H1 (cell line): ENCODE results near the gene STEAP1. TPM values are rescaled to one million over a fixed set of nuclear protein-coding genes. Genes with fewer than 3 reads are reported as not detected.
A peak's percentile ranks its signal among the peaks of the same experiment; 100 is the strongest.

Experiments used
- CTCF ChIA-PET: fragments of 300-600 bp; sonication (Branson Sonifier 250); formaldehyde crosslinking; loops from one replicate; lab custom pipeline; 2021; ENCODE audit not compliant: partially characterized antibody; lab: Charles Lee
- POLR2A ChIA-PET: fragments of 300-600 bp; sonication (Branson Sonifier 250); formaldehyde crosslinking; loops from one replicate; lab custom pipeline; 2021; ENCODE audit warnings: inconsistent platforms; ENCODE audit not compliant: partially characterized antibody; lab: Charles Lee
- DNase-seq, 2 experiments: peaks; one replicate each; pipeline versions ENCODE4 v3.0.0 to v3.0.0-alpha.2; 2010 to 2022; ENCODE audit warnings: low spot score in 2 of 2, low read depth in 1 of 2, mixed read lengths in 1 of 2
- FAIRE-seq: peaks from 2 replicates; lab custom pipeline; 2011; peaks lifted over from hg19 to GRCh38; lab: Jason Lieb, UNC
- H2AFZ ChIP-seq: 2 replicates; pipeline ENCODE4 v1.8.1; 2012; ENCODE audit warnings: low read length, inconsistent platforms
- H2AK5ac ChIP-seq: 2 replicates; pipeline ENCODE4 v1.6.1; 2013; ENCODE audit warnings: low read depth, low read length
- H2BK120ac ChIP-seq: replicated peaks from 2 replicates; pipeline ENCODE3; 2013; ENCODE audit warnings: low read depth, low read length, inconsistent platforms
- H2BK12ac ChIP-seq: 2 replicates; pipeline ENCODE4 v1.6.1; 2013; ENCODE audit warnings: low read depth, low read length
- H2BK15ac ChIP-seq: 2 replicates; pipeline ENCODE4 v1.6.1; 2013; ENCODE audit warnings: low read length
- H2BK20ac ChIP-seq: 2 replicates; pipeline ENCODE4 v1.6.1; 2013; ENCODE audit warnings: low read length
- H2BK5ac ChIP-seq: 2 replicates; pipeline ENCODE4 v1.6.1; 2013; ENCODE audit warnings: low read depth, low read length
- H3K14ac ChIP-seq: 2 replicates; pipeline ENCODE4 v1.6.1; 2013; ENCODE audit warnings: inconsistent platforms; ENCODE audit not compliant: insufficient read length
- H3K18ac ChIP-seq: 2 replicates; pipeline ENCODE4 v1.6.1; 2013; ENCODE audit warnings: low read length; ENCODE audit errors: extremely low read depth
- H3K23ac ChIP-seq: 2 replicates; pipeline ENCODE4 v1.6.1; 2013; ENCODE audit warnings: inconsistent platforms; ENCODE audit not compliant: insufficient read length
- H3K23me2 ChIP-seq: 2 replicates; pipeline ENCODE4 v1.6.1; 2013; ENCODE audit warnings: low read depth, low read length
- H3K27ac ChIP-seq: 2 replicates; pipeline ENCODE4 v1.6.1; 2011; ENCODE audit warnings: low read depth, low read length, inconsistent platforms
- H3K27me3 ChIP-seq, 4 experiments: replicated peaks in 1 of 4; 1 replicate in 1 of 4; 2 replicates in 3 of 4; pipeline versions ENCODE4 v1.6.1 to v1.8.1; 2011 to 2013; ENCODE audit warnings: low read length in 3 of 4, mild to moderate bottlenecking in 3 of 4, inconsistent platforms in 2 of 4, mixed read lengths in 2 of 4, moderate library complexity in 1 of 4; ENCODE audit not compliant: control insufficient read depth in 3 of 4, insufficient read depth in 3 of 4; ENCODE audit errors: extremely low read depth in 1 of 4
- H3K36me3 ChIP-seq, 4 experiments: 2 replicates each; pipeline versions ENCODE4 v1.6.1 to v1.8.1; 2011 to 2013; ENCODE audit warnings: mild to moderate bottlenecking in 4 of 4, low read length in 3 of 4, moderate library complexity in 2 of 4, control low read depth in 1 of 4, inconsistent platforms in 1 of 4; ENCODE audit not compliant: insufficient read depth in 4 of 4, control insufficient read depth in 2 of 4
- H3K4ac ChIP-seq: replicated peaks from 2 replicates; pipeline ENCODE3; 2013; ENCODE audit warnings: low read length, low read depth, mixed read lengths, inconsistent platforms; ENCODE audit not compliant: insufficient read length
- H3K4me1 ChIP-seq, 4 experiments: replicated peaks in 1 of 4; 1 replicate in 1 of 4; 2 replicates in 3 of 4; pipeline versions ENCODE4 v1.6.1 to v1.8.1; 2011 to 2013; ENCODE audit warnings: low read length in 3 of 4, inconsistent platforms in 2 of 4, mixed read lengths in 1 of 4; ENCODE audit not compliant: insufficient read depth in 4 of 4, control insufficient read depth in 3 of 4
- H3K4me2 ChIP-seq, 2 experiments: 2 replicates each; pipeline versions ENCODE4 v1.6.1 to v1.8.1; 2011 to 2013; ENCODE audit warnings: low read depth in 2 of 2, low read length in 2 of 2, control low read depth in 1 of 2, inconsistent platforms in 1 of 2, mild to moderate bottlenecking in 1 of 2; ENCODE audit not compliant: insufficient read depth in 1 of 2
- H3K4me3 ChIP-seq, 4 experiments: fragments of 200-600, 300-600 bp in 1 of 4; sonication (generic), shearing (Covaris generic), sonication (Bioruptor Twin) in 1 of 4; 2 replicates each; pipeline versions ENCODE4 v1.5.1 to v1.8.1; 2011 to 2016; ENCODE audit warnings: low read length in 4 of 4, low read depth in 3 of 4, control low read depth in 2 of 4, inconsistent platforms in 2 of 4, mild to moderate bottlenecking in 2 of 4, mixed read lengths in 1 of 4, moderate library complexity in 1 of 4; ENCODE audit not compliant: insufficient read depth in 2 of 4; ENCODE audit errors: extremely low read depth in 1 of 4
- H3K56ac ChIP-seq: replicated peaks from 2 replicates; pipeline ENCODE3; 2013; ENCODE audit warnings: low read depth, mild to moderate bottlenecking, mixed read lengths, low read length, inconsistent platforms; ENCODE audit not compliant: insufficient read length
- H3K79me1 ChIP-seq: 2 replicates; pipeline ENCODE4 v1.6.1; 2013; ENCODE audit warnings: low read depth, low read length, control low read depth
- H3K79me2 ChIP-seq, 2 experiments: 2 replicates each; pipeline versions ENCODE4 v1.6.1 to v1.8.1; 2012 to 2013; ENCODE audit warnings: low read length in 2 of 2, mild to moderate bottlenecking in 2 of 2, inconsistent platforms in 1 of 2; ENCODE audit not compliant: insufficient read depth in 2 of 2, control insufficient read depth in 1 of 2
- H3K9ac ChIP-seq, 4 experiments: replicated peaks in 1 of 4; 1 replicate in 1 of 4; 2 replicates in 3 of 4; pipeline versions ENCODE4 v1.6.1 to v1.8.1; 2011 to 2013; ENCODE audit warnings: low read depth in 3 of 4, low read length in 3 of 4, control low read depth in 2 of 4, mild to moderate bottlenecking in 2 of 4, moderate library complexity in 2 of 4, inconsistent platforms in 1 of 4; ENCODE audit errors: extremely low read depth in 1 of 4
- H3K9me3 ChIP-seq, 2 experiments: 2 replicates each; pipeline versions ENCODE4 v1.6.1 to v1.8.1; 2012 to 2013; ENCODE audit warnings: mild to moderate bottlenecking in 2 of 2, moderate library complexity in 2 of 2, control low read depth in 1 of 2, inconsistent platforms in 1 of 2, low read depth in 1 of 2, low read length in 1 of 2, mixed read lengths in 1 of 2; ENCODE audit not compliant: insufficient read depth in 2 of 2
- H4K20me1 ChIP-seq, 2 experiments: replicated peaks in 1 of 2; 2 replicates each; pipeline versions ENCODE3 to v1.8.1; 2011 to 2013; ENCODE audit warnings: inconsistent platforms in 2 of 2, low read length in 2 of 2, mild to moderate bottlenecking in 1 of 2; ENCODE audit not compliant: insufficient read depth in 2 of 2, control insufficient read depth in 1 of 2
- H4K5ac ChIP-seq: 2 replicates; pipeline ENCODE4 v1.6.1; 2013; ENCODE audit warnings: low read length, low read depth, mixed read lengths, inconsistent platforms; ENCODE audit not compliant: insufficient read length
- H4K8ac ChIP-seq: 2 replicates; pipeline ENCODE4 v1.8.0; 2013; ENCODE audit warnings: mild to moderate bottlenecking, moderate library complexity, low read length, inconsistent platforms; ENCODE audit not compliant: insufficient read depth; ENCODE audit errors: extremely low read depth
- H4K91ac ChIP-seq: replicated peaks from 2 replicates; pipeline ENCODE3; 2013; ENCODE audit warnings: low read length, mixed read lengths, inconsistent platforms; ENCODE audit not compliant: insufficient read length
- polyA plus RNA-seq, 7 experiments: library from polyadenylated mRNA; depleted of rRNA in 3 of 7; stranded (reverse) in 5 of 7; unstranded in 2 of 7; fragments of >200 nt in 5 of 7; fragments of 200-250 nt in 2 of 7; gene quantifications; 1 replicate in 5 of 7; 2 replicates in 1 of 7; 4 replicates in 1 of 7; pipeline versions ENCODE4 v1.2.1 to v1.2.3, GENCODE V29; 2011 to 2013; ENCODE audit warnings: missing spikeins in 2 of 7, mixed read lengths in 2 of 7
- total RNA-seq: library from RNA; stranded (reverse); fragmentation: NEBNext Ultra II Directional; extraction: Animal tissue kit (Norgen Biotek cat#: 25700); gene quantifications from 2 replicates; pipeline ENCODE4 v1.2.1, GENCODE V29; 2021
- TF ChIP-seq, protein P1 (sequence below): fragments of 300-600 bp; sonication (generic); IDR thresholded peaks from 2 replicates; pipeline ENCODE4 v1.7.1; 2012; ENCODE audit warnings: low read length, moderate library complexity, mild to moderate bottlenecking, inconsistent platforms; ENCODE audit not compliant: insufficient replicate concordance

The STEAP1 gene
- total and polyA plus RNA-seq, 2 of the 8 experiments (the other 6 are each of a cell fraction or from before 2014, with no cell fraction given): 9.2 to 9.5 TPM

GRCh38 chr7:90180649-90181048, 26.4 kb downstream of the STEAP1 start:
- no peaks in the 10 kb centered on the region for H4K20me1 ChIP-seq
- H3K23ac ChIP-seq: no peak overlapping the region
- no peak overlapping the region for H2BK20ac ChIP-seq
- POLR2A ChIA-PET: no interaction called here
- H3K14ac ChIP-seq: no peak overlapping the region
- peaks cover 9 to 10% of the 10 kb centered on the region in 2 experiments; a peak in 3 of 4 replicates for H3K9me3 ChIP-seq
- no peaks in the 10 kb centered on the region for H3K23me2 ChIP-seq
- FAIRE-seq (no peak), DNase-seq (no peak)
- H4K91ac ChIP-seq: no peak overlapping the region
- no peak overlapping the region for H2BK120ac ChIP-seq
- no peak overlapping the region for H3K4ac ChIP-seq
- H3K27ac ChIP-seq: no peak overlapping the region
- H3K56ac ChIP-seq: no peak overlapping the region
- H2BK5ac ChIP-seq: no peak overlapping the region
- no peak overlapping the region for H3K4me2 ChIP-seq
- CTCF ChIA-PET: no interaction called here
- H3K27me3 ChIP-seq: no peaks in the 10 kb centered on the region
- no peak overlapping the region for H4K5ac ChIP-seq
- no peaks in the 10 kb centered on the region for H3K79me2 ChIP-seq
- peaks cover 0 to 3% (median 0%) of the 10 kb centered on the region in 4 experiments; a peak in 2 of 7 replicates for H3K4me1 ChIP-seq
- no peak overlapping the region for H2AK5ac ChIP-seq
- peak overlapping the region; percentile 0; the same call in 1 of the 2 replicates for H2AFZ ChIP-seq
- no peak overlapping the region for H3K4me3 ChIP-seq
- no peak overlapping the region for H4K8ac ChIP-seq
- H2BK12ac ChIP-seq: no peak overlapping the region
- no peak overlapping the region for H3K9ac ChIP-seq
- H3K36me3 ChIP-seq: no peaks in the 10 kb centered on the region
- H2BK15ac ChIP-seq: no peak overlapping the region
- H3K18ac ChIP-seq: no peak overlapping the region
- H3K79me1 ChIP-seq: no peaks in the 10 kb centered on the region
- TF ChIP-seq, protein P1, sequence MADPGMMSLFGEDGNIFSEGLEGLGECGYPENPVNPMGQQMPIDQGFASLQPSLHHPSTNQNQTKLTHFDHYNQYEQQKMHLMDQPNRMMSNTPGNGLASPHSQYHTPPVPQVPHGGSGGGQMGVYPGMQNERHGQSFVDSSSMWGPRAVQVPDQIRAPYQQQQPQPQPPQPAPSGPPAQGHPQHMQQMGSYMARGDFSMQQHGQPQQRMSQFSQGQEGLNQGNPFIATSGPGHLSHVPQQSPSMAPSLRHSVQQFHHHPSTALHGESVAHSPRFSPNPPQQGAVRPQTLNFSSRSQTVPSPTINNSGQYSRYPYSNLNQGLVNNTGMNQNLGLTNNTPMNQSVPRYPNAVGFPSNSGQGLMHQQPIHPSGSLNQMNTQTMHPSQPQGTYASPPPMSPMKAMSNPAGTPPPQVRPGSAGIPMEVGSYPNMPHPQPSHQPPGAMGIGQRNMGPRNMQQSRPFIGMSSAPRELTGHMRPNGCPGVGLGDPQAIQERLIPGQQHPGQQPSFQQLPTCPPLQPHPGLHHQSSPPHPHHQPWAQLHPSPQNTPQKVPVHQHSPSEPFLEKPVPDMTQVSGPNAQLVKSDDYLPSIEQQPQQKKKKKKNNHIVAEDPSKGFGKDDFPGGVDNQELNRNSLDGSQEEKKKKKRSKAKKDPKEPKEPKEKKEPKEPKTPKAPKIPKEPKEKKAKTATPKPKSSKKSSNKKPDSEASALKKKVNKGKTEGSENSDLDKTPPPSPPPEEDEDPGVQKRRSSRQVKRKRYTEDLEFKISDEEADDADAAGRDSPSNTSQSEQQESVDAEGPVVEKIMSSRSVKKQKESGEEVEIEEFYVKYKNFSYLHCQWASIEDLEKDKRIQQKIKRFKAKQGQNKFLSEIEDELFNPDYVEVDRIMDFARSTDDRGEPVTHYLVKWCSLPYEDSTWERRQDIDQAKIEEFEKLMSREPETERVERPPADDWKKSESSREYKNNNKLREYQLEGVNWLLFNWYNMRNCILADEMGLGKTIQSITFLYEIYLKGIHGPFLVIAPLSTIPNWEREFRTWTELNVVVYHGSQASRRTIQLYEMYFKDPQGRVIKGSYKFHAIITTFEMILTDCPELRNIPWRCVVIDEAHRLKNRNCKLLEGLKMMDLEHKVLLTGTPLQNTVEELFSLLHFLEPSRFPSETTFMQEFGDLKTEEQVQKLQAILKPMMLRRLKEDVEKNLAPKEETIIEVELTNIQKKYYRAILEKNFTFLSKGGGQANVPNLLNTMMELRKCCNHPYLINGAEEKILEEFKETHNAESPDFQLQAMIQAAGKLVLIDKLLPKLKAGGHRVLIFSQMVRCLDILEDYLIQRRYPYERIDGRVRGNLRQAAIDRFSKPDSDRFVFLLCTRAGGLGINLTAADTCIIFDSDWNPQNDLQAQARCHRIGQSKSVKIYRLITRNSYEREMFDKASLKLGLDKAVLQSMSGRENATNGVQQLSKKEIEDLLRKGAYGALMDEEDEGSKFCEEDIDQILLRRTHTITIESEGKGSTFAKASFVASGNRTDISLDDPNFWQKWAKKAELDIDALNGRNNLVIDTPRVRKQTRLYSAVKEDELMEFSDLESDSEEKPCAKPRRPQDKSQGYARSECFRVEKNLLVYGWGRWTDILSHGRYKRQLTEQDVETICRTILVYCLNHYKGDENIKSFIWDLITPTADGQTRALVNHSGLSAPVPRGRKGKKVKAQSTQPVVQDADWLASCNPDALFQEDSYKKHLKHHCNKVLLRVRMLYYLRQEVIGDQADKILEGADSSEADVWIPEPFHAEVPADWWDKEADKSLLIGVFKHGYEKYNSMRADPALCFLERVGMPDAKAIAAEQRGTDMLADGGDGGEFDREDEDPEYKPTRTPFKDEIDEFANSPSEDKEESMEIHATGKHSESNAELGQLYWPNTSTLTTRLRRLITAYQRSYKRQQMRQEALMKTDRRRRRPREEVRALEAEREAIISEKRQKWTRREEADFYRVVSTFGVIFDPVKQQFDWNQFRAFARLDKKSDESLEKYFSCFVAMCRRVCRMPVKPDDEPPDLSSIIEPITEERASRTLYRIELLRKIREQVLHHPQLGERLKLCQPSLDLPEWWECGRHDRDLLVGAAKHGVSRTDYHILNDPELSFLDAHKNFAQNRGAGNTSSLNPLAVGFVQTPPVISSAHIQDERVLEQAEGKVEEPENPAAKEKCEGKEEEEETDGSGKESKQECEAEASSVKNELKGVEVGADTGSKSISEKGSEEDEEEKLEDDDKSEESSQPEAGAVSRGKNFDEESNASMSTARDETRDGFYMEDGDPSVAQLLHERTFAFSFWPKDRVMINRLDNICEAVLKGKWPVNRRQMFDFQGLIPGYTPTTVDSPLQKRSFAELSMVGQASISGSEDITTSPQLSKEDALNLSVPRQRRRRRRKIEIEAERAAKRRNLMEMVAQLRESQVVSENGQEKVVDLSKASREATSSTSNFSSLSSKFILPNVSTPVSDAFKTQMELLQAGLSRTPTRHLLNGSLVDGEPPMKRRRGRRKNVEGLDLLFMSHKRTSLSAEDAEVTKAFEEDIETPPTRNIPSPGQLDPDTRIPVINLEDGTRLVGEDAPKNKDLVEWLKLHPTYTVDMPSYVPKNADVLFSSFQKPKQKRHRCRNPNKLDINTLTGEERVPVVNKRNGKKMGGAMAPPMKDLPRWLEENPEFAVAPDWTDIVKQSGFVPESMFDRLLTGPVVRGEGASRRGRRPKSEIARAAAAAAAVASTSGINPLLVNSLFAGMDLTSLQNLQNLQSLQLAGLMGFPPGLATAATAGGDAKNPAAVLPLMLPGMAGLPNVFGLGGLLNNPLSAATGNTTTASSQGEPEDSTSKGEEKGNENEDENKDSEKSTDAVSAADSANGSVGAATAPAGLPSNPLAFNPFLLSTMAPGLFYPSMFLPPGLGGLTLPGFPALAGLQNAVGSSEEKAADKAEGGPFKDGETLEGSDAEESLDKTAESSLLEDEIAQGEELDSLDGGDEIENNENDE: no peak
